H1 (cell line): Measurements from ENCODE around the gene LRRC42. TPM values are rescaled to one million over a fixed set of nuclear protein-coding genes. Genes with fewer than 3 reads are reported as not detected.

Source experiments
- CTCF ChIA-PET: fragments of 300-600 bp; sonication (Branson Sonifier 250); formaldehyde crosslinking; loops from one replicate; lab custom pipeline; 2021; ENCODE audit not compliant: partially characterized antibody; lab: Charles Lee
- POLR2A ChIA-PET: fragments of 300-600 bp; sonication (Branson Sonifier 250); formaldehyde crosslinking; loops from one replicate; lab custom pipeline; 2021; ENCODE audit warnings: inconsistent platforms; ENCODE audit not compliant: partially characterized antibody; lab: Charles Lee
- DNase-seq, 2 experiments: peaks; one replicate each; pipeline versions ENCODE4 v3.0.0 to v3.0.0-alpha.2; 2010 to 2022; ENCODE audit warnings: low spot score in 2 of 2, low read depth in 1 of 2, mixed read lengths in 1 of 2
- FAIRE-seq: peaks from 2 replicates; lab custom pipeline; 2011; peaks lifted over from hg19 to GRCh38; lab: Jason Lieb, UNC
- H2AFZ ChIP-seq: 2 replicates; pipeline ENCODE4 v1.8.1; 2012; ENCODE audit warnings: low read length, inconsistent platforms
- H2AK5ac ChIP-seq: 2 replicates; pipeline ENCODE4 v1.6.1; 2013; ENCODE audit warnings: low read depth, low read length
- H2BK120ac ChIP-seq: replicated peaks from 2 replicates; pipeline ENCODE3; 2013; ENCODE audit warnings: low read depth, low read length, inconsistent platforms
- H2BK12ac ChIP-seq: 2 replicates; pipeline ENCODE4 v1.6.1; 2013; ENCODE audit warnings: low read depth, low read length
- H2BK15ac ChIP-seq: 2 replicates; pipeline ENCODE4 v1.6.1; 2013; ENCODE audit warnings: low read length
- H2BK20ac ChIP-seq: 2 replicates; pipeline ENCODE4 v1.6.1; 2013; ENCODE audit warnings: low read length
- H2BK5ac ChIP-seq: 2 replicates; pipeline ENCODE4 v1.6.1; 2013; ENCODE audit warnings: low read depth, low read length
- H3K14ac ChIP-seq: 2 replicates; pipeline ENCODE4 v1.6.1; 2013; ENCODE audit warnings: inconsistent platforms; ENCODE audit not compliant: insufficient read length
- H3K18ac ChIP-seq: 2 replicates; pipeline ENCODE4 v1.6.1; 2013; ENCODE audit warnings: low read length; ENCODE audit errors: extremely low read depth
- H3K23ac ChIP-seq: 2 replicates; pipeline ENCODE4 v1.6.1; 2013; ENCODE audit warnings: inconsistent platforms; ENCODE audit not compliant: insufficient read length
- H3K23me2 ChIP-seq: 2 replicates; pipeline ENCODE4 v1.6.1; 2013; ENCODE audit warnings: low read depth, low read length
- H3K27ac ChIP-seq: 2 replicates; pipeline ENCODE4 v1.6.1; 2011; ENCODE audit warnings: low read depth, low read length, inconsistent platforms
- H3K27me3 ChIP-seq, 4 experiments: replicated peaks in 1 of 4; 1 replicate in 1 of 4; 2 replicates in 3 of 4; pipeline versions ENCODE4 v1.6.1 to v1.8.1; 2011 to 2013; ENCODE audit warnings: low read length in 3 of 4, mild to moderate bottlenecking in 3 of 4, inconsistent platforms in 2 of 4, mixed read lengths in 2 of 4, moderate library complexity in 1 of 4; ENCODE audit not compliant: control insufficient read depth in 3 of 4, insufficient read depth in 3 of 4; ENCODE audit errors: extremely low read depth in 1 of 4
- H3K36me3 ChIP-seq, 4 experiments: 2 replicates each; pipeline versions ENCODE4 v1.6.1 to v1.8.1; 2011 to 2013; ENCODE audit warnings: mild to moderate bottlenecking in 4 of 4, low read length in 3 of 4, moderate library complexity in 2 of 4, control low read depth in 1 of 4, inconsistent platforms in 1 of 4; ENCODE audit not compliant: insufficient read depth in 4 of 4, control insufficient read depth in 2 of 4
- H3K4ac ChIP-seq: replicated peaks from 2 replicates; pipeline ENCODE3; 2013; ENCODE audit warnings: low read length, low read depth, mixed read lengths, inconsistent platforms; ENCODE audit not compliant: insufficient read length
- H3K4me1 ChIP-seq, 4 experiments: replicated peaks in 1 of 4; 1 replicate in 1 of 4; 2 replicates in 3 of 4; pipeline versions ENCODE4 v1.6.1 to v1.8.1; 2011 to 2013; ENCODE audit warnings: low read length in 3 of 4, inconsistent platforms in 2 of 4, mixed read lengths in 1 of 4; ENCODE audit not compliant: insufficient read depth in 4 of 4, control insufficient read depth in 3 of 4
- H3K4me2 ChIP-seq, 2 experiments: 2 replicates each; pipeline versions ENCODE4 v1.6.1 to v1.8.1; 2011 to 2013; ENCODE audit warnings: low read depth in 2 of 2, low read length in 2 of 2, control low read depth in 1 of 2, inconsistent platforms in 1 of 2, mild to moderate bottlenecking in 1 of 2; ENCODE audit not compliant: insufficient read depth in 1 of 2
- H3K4me3 ChIP-seq, 4 experiments: fragments of 200-600, 300-600 bp in 1 of 4; sonication (generic), shearing (Covaris generic), sonication (Bioruptor Twin) in 1 of 4; 2 replicates each; pipeline versions ENCODE4 v1.5.1 to v1.8.1; 2011 to 2016; ENCODE audit warnings: low read length in 4 of 4, low read depth in 3 of 4, control low read depth in 2 of 4, inconsistent platforms in 2 of 4, mild to moderate bottlenecking in 2 of 4, mixed read lengths in 1 of 4, moderate library complexity in 1 of 4; ENCODE audit not compliant: insufficient read depth in 2 of 4; ENCODE audit errors: extremely low read depth in 1 of 4
- H3K56ac ChIP-seq: replicated peaks from 2 replicates; pipeline ENCODE3; 2013; ENCODE audit warnings: low read depth, mild to moderate bottlenecking, mixed read lengths, low read length, inconsistent platforms; ENCODE audit not compliant: insufficient read length
- H3K79me1 ChIP-seq: 2 replicates; pipeline ENCODE4 v1.6.1; 2013; ENCODE audit warnings: low read depth, low read length, control low read depth
- H3K79me2 ChIP-seq, 2 experiments: 2 replicates each; pipeline versions ENCODE4 v1.6.1 to v1.8.1; 2012 to 2013; ENCODE audit warnings: low read length in 2 of 2, mild to moderate bottlenecking in 2 of 2, inconsistent platforms in 1 of 2; ENCODE audit not compliant: insufficient read depth in 2 of 2, control insufficient read depth in 1 of 2
- H3K9ac ChIP-seq, 4 experiments: replicated peaks in 1 of 4; 1 replicate in 1 of 4; 2 replicates in 3 of 4; pipeline versions ENCODE4 v1.6.1 to v1.8.1; 2011 to 2013; ENCODE audit warnings: low read depth in 3 of 4, low read length in 3 of 4, control low read depth in 2 of 4, mild to moderate bottlenecking in 2 of 4, moderate library complexity in 2 of 4, inconsistent platforms in 1 of 4; ENCODE audit errors: extremely low read depth in 1 of 4
- H3K9me3 ChIP-seq, 2 experiments: 2 replicates each; pipeline versions ENCODE4 v1.6.1 to v1.8.1; 2012 to 2013; ENCODE audit warnings: mild to moderate bottlenecking in 2 of 2, moderate library complexity in 2 of 2, control low read depth in 1 of 2, inconsistent platforms in 1 of 2, low read depth in 1 of 2, low read length in 1 of 2, mixed read lengths in 1 of 2; ENCODE audit not compliant: insufficient read depth in 2 of 2
- H4K20me1 ChIP-seq, 2 experiments: replicated peaks in 1 of 2; 2 replicates each; pipeline versions ENCODE3 to v1.8.1; 2011 to 2013; ENCODE audit warnings: inconsistent platforms in 2 of 2, low read length in 2 of 2, mild to moderate bottlenecking in 1 of 2; ENCODE audit not compliant: insufficient read depth in 2 of 2, control insufficient read depth in 1 of 2
- H4K5ac ChIP-seq: 2 replicates; pipeline ENCODE4 v1.6.1; 2013; ENCODE audit warnings: low read length, low read depth, mixed read lengths, inconsistent platforms; ENCODE audit not compliant: insufficient read length
- H4K8ac ChIP-seq: 2 replicates; pipeline ENCODE4 v1.8.0; 2013; ENCODE audit warnings: mild to moderate bottlenecking, moderate library complexity, low read length, inconsistent platforms; ENCODE audit not compliant: insufficient read depth; ENCODE audit errors: extremely low read depth
- H4K91ac ChIP-seq: replicated peaks from 2 replicates; pipeline ENCODE3; 2013; ENCODE audit warnings: low read length, mixed read lengths, inconsistent platforms; ENCODE audit not compliant: insufficient read length
- ASH2L ChIP-seq: fragments of 200-600, 300-600 bp; sonication (generic); IDR thresholded peaks from one replicate; pipeline ENCODE4 v1.7.1; 2017; ENCODE audit warnings: low read length
- BRCA1 ChIP-seq: IDR thresholded peaks from 2 replicates; pipeline ENCODE4 v1.6.1; 2012; ENCODE audit warnings: low read depth, low read length, improper control_type of control experiment
- CEBPB ChIP-seq: IDR thresholded peaks from 2 replicates; pipeline ENCODE4 v1.6.1; 2012; ENCODE audit warnings: low read depth, low read length
- CHD1 ChIP-seq: IDR thresholded peaks from 2 replicates; pipeline ENCODE4 v1.6.1; 2012; ENCODE audit warnings: low read depth, low read length, improper control_type of control experiment
- EGR1 ChIP-seq: IDR thresholded peaks from 2 replicates; pipeline ENCODE4 v1.6.1; 2011; ENCODE audit warnings: low read depth, low read length, borderline replicate concordance
- HDAC6 ChIP-seq: IDR thresholded peaks from one replicate; pipeline ENCODE4 v1.7.1; 2012; ENCODE audit warnings: low read depth, mild to moderate bottlenecking, inconsistent platforms, low read length, moderate library complexity
- NANOG ChIP-seq: IDR thresholded peaks from 2 replicates; pipeline ENCODE4 v1.6.1; 2011; ENCODE audit warnings: low read length, low read depth, mild to moderate bottlenecking, inconsistent platforms; ENCODE audit not compliant: insufficient read depth, poor library complexity, severe bottlenecking
- POLR2A ChIP-seq, 2 experiments: IDR thresholded peaks; 1 replicate in 1 of 2; 2 replicates in 1 of 2; pipeline ENCODE4 v1.6.1; 2011; ENCODE audit warnings: low read depth in 2 of 2, low read length in 2 of 2, mild to moderate bottlenecking in 2 of 2; ENCODE audit errors: control extremely low read depth in 1 of 2
- POU5F1 ChIP-seq: IDR thresholded peaks from 2 replicates; pipeline ENCODE4 v1.6.1; 2011; ENCODE audit warnings: low read depth, mild to moderate bottlenecking, low read length, moderate library complexity
- RAD21 ChIP-seq, 2 experiments: IDR thresholded peaks in 1 of 2; conservative IDR thresholded peaks in 1 of 2; 2 replicates each; pipeline ENCODE4 v1.6.1; 2011; ENCODE audit warnings: low read depth in 2 of 2, low read length in 2 of 2, improper control_type of control experiment in 1 of 2, inconsistent platforms in 1 of 2, mild to moderate bottlenecking in 1 of 2, moderate library complexity in 1 of 2
- SP2 ChIP-seq: IDR thresholded peaks from 2 replicates; pipeline ENCODE4 v1.6.1; 2012; ENCODE audit warnings: mild to moderate bottlenecking, low read length, inconsistent platforms
- TBP ChIP-seq: IDR thresholded peaks from 2 replicates; pipeline ENCODE4 v1.6.1; 2011; ENCODE audit warnings: low read depth, low read length, improper control_type of control experiment
- TCF12 ChIP-seq: IDR thresholded peaks from 2 replicates; pipeline ENCODE4 v1.6.1; 2011; ENCODE audit warnings: low read depth, mild to moderate bottlenecking, low read length
- WGBS, 2 experiments: shearing (Covaris generic) in 1 of 2; methylation state at CpG; one replicate each; pipeline versions ENCODE4 v1.1.6 to v1.1.7; 2013 to 2015; ENCODE audit warnings: low lambda C conversion rate in 2 of 2, mixed read lengths in 2 of 2, inconsistent platforms in 1 of 2, low coverage in 1 of 2, missing lambda C conversion rate in 1 of 2; ENCODE audit not compliant: insufficient replicate concordance in 2 of 2, insufficient coverage in 1 of 2, insufficient read length in 1 of 2; ENCODE audit errors: extremely low coverage in 1 of 2, missing lambda C conversion rate in 1 of 2; 5-methylcytosine and 5-hydroxymethylcytosine counted together
- polyA plus RNA-seq, 7 experiments: library from polyadenylated mRNA; depleted of rRNA in 3 of 7; stranded (reverse) in 5 of 7; unstranded in 2 of 7; fragments of >200 nt in 5 of 7; fragments of 200-250 nt in 2 of 7; gene quantifications; 1 replicate in 5 of 7; 2 replicates in 1 of 7; 4 replicates in 1 of 7; pipeline versions ENCODE4 v1.2.1 to v1.2.3, GENCODE V29; 2011 to 2013; ENCODE audit warnings: missing spikeins in 2 of 7, mixed read lengths in 2 of 7
- total RNA-seq: library from RNA; stranded (reverse); fragmentation: NEBNext Ultra II Directional; extraction: Animal tissue kit (Norgen Biotek cat#: 25700); gene quantifications from 2 replicates; pipeline ENCODE4 v1.2.1, GENCODE V29; 2021

LRRC42 gene
- total and polyA plus RNA-seq, 2 of the 8 experiments (the other 6 are each of a cell fraction or from before 2014, with no cell fraction given): 38.2 to 54.1 TPM

- Histone ChIP-seq H3K4me2 (peak overlapping the region; percentile 51), H3K36me3 (peaks cover 0 to 3% (median 0%) of the 10 kb centered on the region in 4 experiments; a peak in 2 of 8 replicates), H3K23ac (no peak overlapping the region), H3K79me1 (no peaks in the 10 kb centered on the region), H3K56ac (no peak overlapping the region), H3K18ac (0 out of 2 replicates have a peak overlapping the region, but pooled peaks have one; percentile 14), H3K9ac (no peak overlapping the region), H2AFZ (0 out of 2 replicates have a peak overlapping the region, but pooled peaks have one; percentile 64), H3K4me1 (peaks cover 7 to 12% (median 12%) of the 10 kb centered on the region in 4 experiments; a peak in 6 of 7 replicates), H2AK5ac (no peak overlapping the region), H2BK15ac (no peak overlapping the region), H3K23me2 (no peaks in the 10 kb centered on the region), H2BK20ac (peak overlapping the region; percentile 52; the same call in 1 of the 2 replicates), H3K79me2 (no peaks in the 10 kb centered on the region), H3K4ac (peak overlapping the region; percentile 4), H4K5ac (no peak overlapping the region), H2BK5ac (peak overlapping the region; percentile 60; the same call in 1 of the 2 replicates), H4K91ac (peak overlapping the region; percentile 14), H2BK12ac (no peak overlapping the region), H3K14ac (no peak overlapping the region), H4K8ac (no peak overlapping the region), H3K27ac (peak overlapping the region; percentile 63), H3K27me3 (no peaks in the 10 kb centered on the region), H4K20me1 (no peaks in the 10 kb centered on the region), H2BK120ac (peak overlapping the region; percentile 47), H3K4me3 (peak overlapping the region in 1 of 4 experiments; percentile 27; a peak in 2 of 8 replicates), H3K9me3 (no peaks in the 10 kb centered on the region)
- ChIA-PET CTCF (interaction anchor here (0.6 to 4.7 kb wide), 11 partner anchors 12 to 198 kb away, joined by 3 to 32 read pairs (median 5); partner anchors contain the start of gene IFT25), POLR2A (interaction anchor here (0.8 to 1.7 kb wide), 9 partner anchors 10 to 40 kb away, joined by 3 to 4 read pairs (median 3); partner anchors contain the start of genes IFT25, LRRC42 and YIPF1)
- WGBS, 2 experiments: 37% methylated on average over 5 of the region's 5 CpGs; no CpG with 5 or more reads in 1 of the 2 experiments
- FAIRE-seq: peak; percentile 19
- DNase-seq: no peak
- TF ChIP-seq EGR1 (no peak), TCF12 (no peak), RAD21 (IDR thresholded peaks at IDR 0.05 in 1 of 2, conservative IDR thresholded peaks at IDR 0.05 in 1 of 2; ENCODE audit: low read depth in 2 of 2, low read length in 2 of 2) (peak; percentile 26 to 31; a peak in 3 of 4 replicates), CEBPB (peak; percentile 73), CHD1 (no peak), HDAC6 (no peak), POU5F1 (no peak), POLR2A (IDR thresholded peaks at IDR 0.05; ENCODE audit: control extremely low read depth in 1 of 2, low read depth in 2 of 2, low read length in 2 of 2) (peak in 1 of 2 experiments; percentile 60; a peak in 2 of 3 replicates), NANOG (no peak), TBP (no peak), SP2 (no peak), ASH2L (no peak), BRCA1 (no peak)
Observed at GRCh38 chr1:53913352-53914033, 32.7 kb upstream of the LRRC42 start.
